Karpas-422 (cell line): ENCODE data around the gene CEP170B. TPM values are rescaled to one million over a fixed set of nuclear protein-coding genes. Genes with fewer than 3 reads are reported as not detected.

Source experiments
- DNase-seq: peaks from one replicate; pipeline ENCODE4 v3.0.0-alpha.2; 2015
- H2AFZ ChIP-seq: fragments of 200-600 bp; sonication (generic); 2 replicates; pipeline ENCODE4 v1.6.1; 2014; ENCODE audit warnings: antibody characterized with exemption, low read length, mixed read lengths
- H3K27ac ChIP-seq: fragments of 200-600 bp; sonication (generic); 2 replicates; pipeline ENCODE4 v1.5.1; 2014; ENCODE audit warnings: mild to moderate bottlenecking, low read length, moderate library complexity
- H3K27me3 ChIP-seq: fragments of 200-600 bp; sonication (generic); 2 replicates; pipeline ENCODE4 v1.6.1; 2014; ENCODE audit warnings: low read length, mixed read lengths
- H3K36me3 ChIP-seq: fragments of 200-600 bp; sonication (generic); 2 replicates; pipeline ENCODE4 v1.6.1; 2014; ENCODE audit warnings: low read length, mixed read lengths; ENCODE audit not compliant: insufficient read depth
- H3K4me1 ChIP-seq: fragments of 200-600 bp; sonication (generic); 2 replicates; pipeline ENCODE4 v1.6.1; 2014; ENCODE audit warnings: mild to moderate bottlenecking, low read length, mixed read lengths
- H3K4me2 ChIP-seq: fragments of 200-600 bp; sonication (generic); 2 replicates; pipeline ENCODE4 v1.6.1; 2014; ENCODE audit warnings: low read length, low read depth, mild to moderate bottlenecking; ENCODE audit not compliant: poor library complexity, severe bottlenecking
- H3K4me3 ChIP-seq: fragments of 200-600 bp; sonication (generic); 2 replicates; pipeline ENCODE4 v1.5.1; 2014; ENCODE audit warnings: mild to moderate bottlenecking, antibody characterized with exemption, low read length, mixed read lengths
- H3K79me2 ChIP-seq: fragments of 200-600 bp; sonication (generic); 2 replicates; pipeline ENCODE4 v1.6.1; 2014; ENCODE audit warnings: mild to moderate bottlenecking, low read length, mixed read lengths
- H3K9ac ChIP-seq: fragments of 200-600 bp; sonication (generic); 2 replicates; pipeline ENCODE4 v1.6.0; 2014; ENCODE audit warnings: low read length
- H3K9me2 ChIP-seq: fragments of 200-600 bp; sonication (generic), shearing (Covaris generic); replicated peaks from 2 replicates; pipeline ENCODE4 v1.6.0; 2014; ENCODE audit warnings: mild to moderate bottlenecking, low read length, moderate library complexity; ENCODE audit not compliant: insufficient read depth
- H3K9me3 ChIP-seq: fragments of 300-700, 200-600 bp; sonication (generic); 2 replicates; pipeline ENCODE4 v1.6.1; 2014; ENCODE audit warnings: low read length, mixed read lengths
- H4K20me1 ChIP-seq: fragments of 200-600 bp; sonication (generic); 2 replicates; pipeline ENCODE4 v1.6.1; 2014; ENCODE audit warnings: mild to moderate bottlenecking, antibody characterized with exemption, low read length, low read depth; ENCODE audit not compliant: insufficient read depth
- total RNA-seq: library from RNA; depleted of rRNA; stranded (reverse); fragments of >200 nt; shearing (Covaris generic); gene quantifications from 2 replicates; pipeline ENCODE4 v1.2.3, GENCODE V29; 2014; ENCODE audit warnings: low replicate concordance

The CEP170B gene
- total RNA-seq, 1 experiment from 2014 or later, result 0.56 TPM

GRCh38 chr14:104892531-104893434, 27.7 kb downstream of the CEP170B start:
- H3K9me3 ChIP-seq, result no peaks in the 10 kb centered on the region
- H3K36me3 ChIP-seq, result no peaks in the 10 kb centered on the region
- no peaks in the 10 kb centered on the region for H4K20me1 ChIP-seq
- no peaks in the 10 kb centered on the region for H3K9me2 ChIP-seq
- no peaks in the 10 kb centered on the region for H3K79me2 ChIP-seq
- no peak overlapping the region for H3K27ac ChIP-seq
- H3K9ac ChIP-seq, result no peak overlapping the region
- H3K4me2 ChIP-seq, result no peak overlapping the region
- H3K4me3 ChIP-seq, result no peak overlapping the region
- DNase-seq, result no peak
- H3K4me1 ChIP-seq, result peaks cover 29% of the 10 kb centered on the region
- H3K27me3 ChIP-seq, result no peaks in the 10 kb centered on the region
- no peak overlapping the region for H2AFZ ChIP-seq

- DNase-seq, result peak; percentile 74
Measured at GRCh38 chr14:104893435-104894207, 28.6 kb downstream of the CEP170B start.

GRCh38 chr14:104894331-104895206, 29.5 kb downstream of the CEP170B start:
- H3K27me3 ChIP-seq, result no peaks in the 10 kb centered on the region
- H3K9me2 ChIP-seq, result no peaks in the 10 kb centered on the region
- H3K79me2 ChIP-seq, result no peaks in the 10 kb centered on the region
- H4K20me1 ChIP-seq, result no peaks in the 10 kb centered on the region
- DNase-seq, result no peak
- no peak overlapping the region for H3K4me2 ChIP-seq
- H2AFZ ChIP-seq, result no peak overlapping the region
- H3K36me3 ChIP-seq, result no peaks in the 10 kb centered on the region
- no peaks in the 10 kb centered on the region for H3K9me3 ChIP-seq
- H3K4me3 ChIP-seq, result no peak overlapping the region
- peaks cover 45% of the 10 kb centered on the region for H3K4me1 ChIP-seq
- H3K9ac ChIP-seq, result no peak overlapping the region
- H3K27ac ChIP-seq, result no peak overlapping the region

More at GRCh38 chr14:104893435-104894207, 28.6 kb downstream of the CEP170B start:
- H3K9ac ChIP-seq, result no peak overlapping the region
- H3K4me2 ChIP-seq, result no peak overlapping the region
- H3K9me3 ChIP-seq, result no peaks in the 10 kb centered on the region
- H3K79me2 ChIP-seq, result no peaks in the 10 kb centered on the region
- no peak overlapping the region for H3K27ac ChIP-seq
- H3K36me3 ChIP-seq, result no peaks in the 10 kb centered on the region
- H2AFZ ChIP-seq, result no peak overlapping the region
- no peaks in the 10 kb centered on the region for H4K20me1 ChIP-seq
- no peaks in the 10 kb centered on the region for H3K9me2 ChIP-seq
- H3K4me1 ChIP-seq, result peaks cover 36% of the 10 kb centered on the region
- no peaks in the 10 kb centered on the region for H3K27me3 ChIP-seq
- H3K4me3 ChIP-seq, result no peak overlapping the region

GRCh38 chr14:104895207-104895785, 30.2 kb downstream of the CEP170B start:
- Histone ChIP-seq H3K9ac (no peak overlapping the region), H3K27ac (no peak overlapping the region)

GRCh38 chr14:104895786-104896661, 31.0 kb downstream of the CEP170B start:
- Histone ChIP-seq H4K20me1 (no peaks in the 10 kb centered on the region), H3K79me2 (no peaks in the 10 kb centered on the region), H3K27ac (no peak overlapping the region), H3K27me3 (no peaks in the 10 kb centered on the region), H3K4me2 (no peak overlapping the region), H2AFZ (no peak overlapping the region), H3K9me3 (no peaks in the 10 kb centered on the region), H3K4me1 (peaks cover 59% of the 10 kb centered on the region), H3K9ac (no peak overlapping the region), H3K9me2 (no peaks in the 10 kb centered on the region), H3K36me3 (no peaks in the 10 kb centered on the region), H3K4me3 (no peak overlapping the region)
- peak; percentile 81 for DNase-seq

More at GRCh38 chr14:104895207-104895785, 30.2 kb downstream of the CEP170B start:
- Histone ChIP-seq H3K79me2 (no peaks in the 10 kb centered on the region), H3K9me3 (no peaks in the 10 kb centered on the region), H4K20me1 (no peaks in the 10 kb centered on the region), H3K4me2 (no peak overlapping the region), H3K36me3 (no peaks in the 10 kb centered on the region), H3K9me2 (no peaks in the 10 kb centered on the region), H3K27me3 (no peaks in the 10 kb centered on the region), H3K4me1 (peaks cover 52% of the 10 kb centered on the region), H3K4me3 (no peak overlapping the region), H2AFZ (no peak overlapping the region)
- no peak for DNase-seq

- DNase-seq, result no peak
- Histone ChIP-seq H3K4me1 (peaks cover 59% of the 10 kb centered on the region), H3K4me3 (no peak overlapping the region), H3K79me2 (no peaks in the 10 kb centered on the region), H3K4me2 (no peak overlapping the region), H2AFZ (no peak overlapping the region), H4K20me1 (no peaks in the 10 kb centered on the region), H3K36me3 (no peaks in the 10 kb centered on the region), H3K9me2 (no peaks in the 10 kb centered on the region), H3K27ac (no peak overlapping the region), H3K9me3 (no peaks in the 10 kb centered on the region), H3K9ac (no peak overlapping the region), H3K27me3 (no peaks in the 10 kb centered on the region)
Measured at GRCh38 chr14:104897330-104898194, 32.5 kb downstream of the CEP170B start.
